GM13976 (cell line): ENCODE results near the gene ZP1.

Experiments used
- DNase-seq: peaks from one replicate; pipeline ENCODE4 v3.0.0; 2012; ENCODE audit warnings: low spot score
- in situ Hi-C: fragments of 300-500 bp; cut with MboI; formaldehyde crosslinking; loops from one replicate; pipeline ENCODE4 v1.12.0; 2022; ENCODE audit warnings: low sequenced_read_pairs, mixed read lengths, inconsistent platforms; ENCODE audit not compliant: unreplicated experiment
- TF ChIP-seq, protein P1 (sequence below): IDR thresholded peaks from 2 replicates; pipeline ENCODE4 v1.5.1; 2012; ENCODE audit warnings: borderline replicate concordance, mild to moderate bottlenecking; ENCODE audit not compliant: insufficient read depth; ENCODE audit errors: extremely low read depth, missing control alignments, control extremely low read depth

Gene ZP1

GRCh38 chr11:60844045-60844869 lies 23.1 kb upstream of the ZP1 start:
- TF ChIP-seq, protein P1, sequence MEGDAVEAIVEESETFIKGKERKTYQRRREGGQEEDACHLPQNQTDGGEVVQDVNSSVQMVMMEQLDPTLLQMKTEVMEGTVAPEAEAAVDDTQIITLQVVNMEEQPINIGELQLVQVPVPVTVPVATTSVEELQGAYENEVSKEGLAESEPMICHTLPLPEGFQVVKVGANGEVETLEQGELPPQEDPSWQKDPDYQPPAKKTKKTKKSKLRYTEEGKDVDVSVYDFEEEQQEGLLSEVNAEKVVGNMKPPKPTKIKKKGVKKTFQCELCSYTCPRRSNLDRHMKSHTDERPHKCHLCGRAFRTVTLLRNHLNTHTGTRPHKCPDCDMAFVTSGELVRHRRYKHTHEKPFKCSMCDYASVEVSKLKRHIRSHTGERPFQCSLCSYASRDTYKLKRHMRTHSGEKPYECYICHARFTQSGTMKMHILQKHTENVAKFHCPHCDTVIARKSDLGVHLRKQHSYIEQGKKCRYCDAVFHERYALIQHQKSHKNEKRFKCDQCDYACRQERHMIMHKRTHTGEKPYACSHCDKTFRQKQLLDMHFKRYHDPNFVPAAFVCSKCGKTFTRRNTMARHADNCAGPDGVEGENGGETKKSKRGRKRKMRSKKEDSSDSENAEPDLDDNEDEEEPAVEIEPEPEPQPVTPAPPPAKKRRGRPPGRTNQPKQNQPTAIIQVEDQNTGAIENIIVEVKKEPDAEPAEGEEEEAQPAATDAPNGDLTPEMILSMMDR = no peak
- in situ Hi-C loops = loop anchor here (25.0 kb wide), 1 partner anchor 343 kb away; no protein-coding TSS in a partner anchor
- DNase-seq = no peak

GRCh38 chr11:60844870-60845221 lies 22.5 kb upstream of the ZP1 start:
- no peak for DNase-seq
- TF ChIP-seq, protein P1 = no peak
- in situ Hi-C loops = loop anchor here (25.0 kb wide), 1 partner anchor 342 kb away; no protein-coding TSS in a partner anchor

DNA sequence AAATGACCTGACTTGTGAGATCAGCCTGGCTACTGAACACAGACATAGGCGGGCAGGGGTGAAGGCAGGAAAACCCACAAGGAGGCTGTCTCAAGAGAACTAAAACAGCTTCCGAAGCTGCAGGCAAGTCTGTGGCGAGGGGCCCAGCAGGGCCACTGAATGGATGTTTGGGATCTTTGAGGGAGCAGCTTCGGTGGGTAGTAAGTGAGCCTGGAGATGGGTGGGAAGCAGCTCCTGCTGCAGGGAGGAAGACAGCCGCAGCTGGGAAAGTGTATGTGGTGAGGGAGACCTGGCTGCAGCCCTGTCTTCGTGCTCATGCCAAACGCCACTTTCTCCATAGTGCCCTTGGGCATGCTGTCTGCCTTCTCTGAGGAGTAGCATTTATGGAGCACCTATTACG lies 22.0 kb upstream of the ZP1 start:
- in situ Hi-C loops = loop anchor here (25.0 kb wide), 1 partner anchor 342 kb away; no protein-coding TSS in a partner anchor
- no peak for DNase-seq
- TF ChIP-seq, protein P1 = no peak

- TF ChIP-seq, protein P1 = no peak
- in situ Hi-C loops = loop anchor here (25.0 kb wide), 1 partner anchor 340 kb away; no protein-coding TSS in a partner anchor
- DNase-seq = no peak
Measured at GRCh38 chr11:60847281-60847680, 20.1 kb upstream of the ZP1 start.

DNA sequence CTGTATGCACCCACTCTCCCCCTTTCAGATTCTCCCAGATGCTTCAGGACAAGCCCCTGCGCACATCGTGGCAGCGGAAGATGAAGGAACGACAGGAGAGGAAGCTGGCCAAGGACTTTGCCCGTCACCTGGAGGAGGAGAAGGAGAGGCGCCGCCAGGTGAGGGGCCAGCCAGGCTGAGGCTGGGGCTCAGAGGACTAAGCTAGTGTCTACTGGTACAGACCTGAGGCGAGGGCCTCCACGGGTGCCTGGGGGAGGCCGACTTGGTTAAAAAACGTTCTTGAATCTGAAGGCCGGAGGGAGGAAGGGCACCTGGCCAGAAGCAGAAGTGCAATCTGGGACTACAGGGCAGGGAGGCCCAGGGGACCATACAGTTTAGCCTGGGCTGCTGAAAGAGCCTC lies 19.4 kb upstream of the ZP1 start:
- in situ Hi-C loops = loop anchor here (25.0 kb wide), 1 partner anchor 339 kb away; no protein-coding TSS in a partner anchor
- DNase-seq = no peak
- TF ChIP-seq, protein P1 = no peak

DNA sequence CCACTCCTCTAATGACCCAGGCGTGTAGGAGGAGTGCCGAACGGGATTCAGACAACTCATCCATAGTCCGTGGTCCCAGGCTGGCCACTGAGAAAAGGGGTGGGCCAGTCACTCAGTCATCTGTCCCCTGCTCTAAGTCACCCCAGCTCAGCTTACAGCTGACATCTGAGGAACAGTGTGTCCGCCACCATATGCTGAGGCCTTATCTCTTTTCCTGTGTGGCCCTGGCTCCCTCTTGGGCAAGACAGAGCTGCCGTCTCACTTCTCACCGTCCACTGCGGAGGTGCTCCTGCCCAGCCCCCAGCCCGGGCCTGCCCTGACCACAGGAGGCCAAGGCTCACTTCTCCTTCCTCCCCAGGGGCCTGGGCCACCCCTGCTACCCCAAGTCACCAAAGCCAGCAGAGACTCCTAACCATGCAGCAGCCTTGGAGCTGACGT lies 18.6 kb upstream of the ZP1 start:
- in situ Hi-C loops = loop anchor here (25.0 kb wide), 1 partner anchor 339 kb away; no protein-coding TSS in a partner anchor

More for the DNA sequence above, 18.6 kb upstream of the ZP1 start:
- TF ChIP-seq, protein P1 = no peak
- DNase-seq = no peak
